Tibial artery (tissue), 4 donors: ENCODE data around the gene SLC39A11.

ENCODE experiments used
- DNase-seq, 2 donors: peaks; one replicate each; pipeline ENCODE4 v3.0.0-alpha.2; 2019
- H3K27ac ChIP-seq, 2 donors: fragments of 200-600 bp; sonication (generic) in 1 of 2; 1 replicate in 1 of 2; 2 replicates in 1 of 2; pipeline ENCODE4 v1.5.1; 2018 to 2019; ENCODE audit warnings: mild to moderate bottlenecking in 1 of 2
- H3K27me3 ChIP-seq, 2 donors: fragments of 200-600 bp; sonication (generic) in 1 of 2; one replicate each; pipeline versions ENCODE4 v1.5.1 to v1.6.0; 2016 to 2019
- H3K36me3 ChIP-seq, 3 donors: fragments of 200-600 bp; sonication (generic) in 2 of 3; one replicate each; pipeline ENCODE4 v1.5.1; 2016 to 2019; ENCODE audit warnings: mild to moderate bottlenecking in 2 of 3
- H3K4me1 ChIP-seq, 4 donors: fragments of 200-600 bp; sonication (generic) in 2 of 4; 1 replicate in 3 of 4; 2 replicates in 1 of 4; pipeline ENCODE4 v1.5.1; 2016 to 2019
- H3K4me3 ChIP-seq, 2 donors: fragments of 200-600 bp; sonication (generic) in 1 of 2; 1 replicate in 1 of 2; 2 replicates in 1 of 2; pipeline ENCODE4 v1.5.1; 2018 to 2019; ENCODE audit warnings: mild to moderate bottlenecking in 2 of 2
- H3K9me3 ChIP-seq, 3 donors: fragments of 200-600 bp; sonication (generic) in 1 of 3; one replicate each; pipeline ENCODE4 v1.5.1; 2016 to 2019
- intact Hi-C: fragments of 100-400 bp; cut with DNase I; formaldehyde crosslinking; loops from one replicate; pipeline ENCODE4 v1.15.0; 2023; ENCODE audit warnings: low total_unique reads
- TF ChIP-seq, protein P1 (sequence below), 2 experiments: fragments of 200-600 bp in 1 of 2; fragments of 450-650 bp in 1 of 2; IDR thresholded peaks; one replicate each; pipeline ENCODE4 v1.5.1; 2017 to 2019; ENCODE audit warnings: antibody characterized with exemption in 2 of 2, mild to moderate bottlenecking in 1 of 2, moderate library complexity in 1 of 2

The SLC39A11 gene

DNA sequence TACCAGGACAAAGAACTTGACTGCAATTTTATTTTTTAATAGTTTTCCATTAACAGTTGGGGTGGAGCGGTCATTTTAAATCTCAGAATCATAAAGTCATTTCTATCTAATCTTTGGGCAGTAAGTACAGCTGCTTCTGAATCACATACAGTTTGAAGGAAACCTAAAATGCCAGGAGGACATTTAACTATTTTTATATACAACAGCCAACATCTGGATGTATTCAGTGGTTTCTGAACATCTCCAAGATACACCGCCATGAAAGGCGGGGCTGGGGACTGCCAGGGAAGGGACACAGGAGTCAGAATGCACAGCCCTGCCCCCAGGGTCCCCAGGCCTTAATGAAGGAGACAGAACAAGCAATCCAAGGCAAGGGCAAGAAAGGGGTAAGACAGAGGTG lies 392.3 kb downstream of the SLC39A11 start:
- Histone ChIP-seq H3K36me3 (peaks cover 0 to 3% (median 0%) of the 10 kb centered on the region in 3 donors), H3K27me3 (no peaks in the 10 kb centered on the region), H3K4me3 (no peak overlapping the region), H3K4me1 (no peaks in the 10 kb centered on the region), H3K27ac (no peak overlapping the region), H3K9me3 (no peaks in the 10 kb centered on the region)
- intact Hi-C loops, result no loop called here
- no peak for DNase-seq
- TF ChIP-seq, protein P1, sequence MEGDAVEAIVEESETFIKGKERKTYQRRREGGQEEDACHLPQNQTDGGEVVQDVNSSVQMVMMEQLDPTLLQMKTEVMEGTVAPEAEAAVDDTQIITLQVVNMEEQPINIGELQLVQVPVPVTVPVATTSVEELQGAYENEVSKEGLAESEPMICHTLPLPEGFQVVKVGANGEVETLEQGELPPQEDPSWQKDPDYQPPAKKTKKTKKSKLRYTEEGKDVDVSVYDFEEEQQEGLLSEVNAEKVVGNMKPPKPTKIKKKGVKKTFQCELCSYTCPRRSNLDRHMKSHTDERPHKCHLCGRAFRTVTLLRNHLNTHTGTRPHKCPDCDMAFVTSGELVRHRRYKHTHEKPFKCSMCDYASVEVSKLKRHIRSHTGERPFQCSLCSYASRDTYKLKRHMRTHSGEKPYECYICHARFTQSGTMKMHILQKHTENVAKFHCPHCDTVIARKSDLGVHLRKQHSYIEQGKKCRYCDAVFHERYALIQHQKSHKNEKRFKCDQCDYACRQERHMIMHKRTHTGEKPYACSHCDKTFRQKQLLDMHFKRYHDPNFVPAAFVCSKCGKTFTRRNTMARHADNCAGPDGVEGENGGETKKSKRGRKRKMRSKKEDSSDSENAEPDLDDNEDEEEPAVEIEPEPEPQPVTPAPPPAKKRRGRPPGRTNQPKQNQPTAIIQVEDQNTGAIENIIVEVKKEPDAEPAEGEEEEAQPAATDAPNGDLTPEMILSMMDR (IDR thresholded peaks at IDR 0.05), result no peak

DNA sequence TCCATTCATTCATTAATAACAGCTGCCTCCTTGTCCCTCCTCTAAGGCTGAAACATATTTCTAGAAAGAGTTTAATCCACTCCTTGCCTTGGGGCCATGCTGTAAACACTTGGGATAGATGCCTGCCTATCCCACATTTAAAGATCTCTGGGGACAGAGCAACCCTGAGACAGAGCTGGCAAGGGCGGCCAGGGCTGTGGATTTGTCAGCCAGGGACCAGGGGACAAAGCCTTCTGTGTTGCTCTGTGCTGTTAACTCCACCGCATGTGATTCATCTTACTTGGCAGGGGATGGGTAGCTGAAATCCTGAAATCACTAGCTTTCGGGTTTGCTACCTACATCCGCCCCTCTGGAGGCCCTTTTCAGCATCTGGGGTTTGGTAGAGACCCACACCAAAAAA lies 392.9 kb downstream of the SLC39A11 start:
- no peak overlapping the region for H3K27ac ChIP-seq
- H3K27me3 ChIP-seq, result no peaks in the 10 kb centered on the region
- DNase-seq, result no peak
- H3K4me3 ChIP-seq, result no peak overlapping the region
- intact Hi-C loops, result no loop called here
- H3K4me1 ChIP-seq, result no peaks in the 10 kb centered on the region
- H3K9me3 ChIP-seq, result no peaks in the 10 kb centered on the region
- TF ChIP-seq, protein P1 (IDR thresholded peaks at IDR 0.05), result no peak
- peaks cover 0 to 3% (median 0%) of the 10 kb centered on the region in 3 donors for H3K36me3 ChIP-seq

DNA sequence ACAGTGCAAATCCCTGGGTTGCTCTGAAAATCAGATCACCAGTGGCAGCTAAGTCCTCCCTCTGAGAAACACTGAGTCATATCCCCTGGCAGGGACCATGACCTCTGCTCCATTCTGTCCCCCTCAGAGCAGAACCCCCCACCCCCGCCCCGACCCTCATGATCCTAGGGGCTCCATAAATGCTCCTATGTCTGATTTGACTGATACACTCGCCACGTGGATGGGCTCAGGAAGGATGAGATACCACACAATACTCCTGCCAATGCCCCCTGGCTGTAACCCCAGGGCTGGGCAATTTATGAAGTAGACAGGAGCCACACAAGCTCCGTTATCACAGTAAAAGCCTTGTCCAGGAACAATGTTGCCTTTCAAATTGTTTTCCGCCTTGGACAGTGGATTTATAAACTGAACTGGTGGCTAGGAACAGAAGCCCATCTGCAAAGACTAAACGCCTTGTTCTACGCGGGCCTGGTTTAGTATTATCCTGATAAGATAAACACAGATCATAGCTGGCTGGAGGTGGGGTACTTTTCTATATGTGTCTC lies 394.8 kb downstream of the SLC39A11 start:
- no peak for DNase-seq
- TF ChIP-seq, protein P1 (IDR thresholded peaks at IDR 0.05), result no peak
- H3K4me3 ChIP-seq, result no peak overlapping the region
- H3K4me1 ChIP-seq, result no peaks in the 10 kb centered on the region
- peaks cover 0 to 3% (median 0%) of the 10 kb centered on the region in 3 donors for H3K36me3 ChIP-seq
- H3K27me3 ChIP-seq, result no peaks in the 10 kb centered on the region
- no peaks in the 10 kb centered on the region for H3K9me3 ChIP-seq
- intact Hi-C loops, result no loop called here
- no peak overlapping the region for H3K27ac ChIP-seq

DNA sequence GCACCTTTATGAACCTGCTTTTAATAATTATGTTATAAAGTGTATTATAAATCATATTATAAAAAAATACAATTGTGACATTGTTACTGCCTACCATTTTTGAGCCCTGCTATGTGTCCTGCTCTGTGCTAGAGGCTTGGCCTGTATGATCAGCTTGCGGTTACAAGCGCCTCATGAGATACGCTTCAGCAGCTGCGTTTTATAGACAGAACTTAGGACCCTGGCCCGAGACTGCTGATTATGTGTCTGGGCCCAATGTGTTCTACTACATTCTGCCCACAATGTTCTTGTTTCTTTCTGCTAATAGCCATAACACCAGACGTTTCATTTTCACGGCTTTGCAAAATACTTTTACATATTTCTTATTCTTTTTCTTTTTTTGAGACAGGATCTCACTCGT lies 395.8 kb downstream of the SLC39A11 start:
- Histone ChIP-seq H3K4me1 (no peaks in the 10 kb centered on the region), H3K27me3 (no peaks in the 10 kb centered on the region), H3K27ac (no peak overlapping the region), H3K36me3 (peaks cover 0 to 3% (median 0%) of the 10 kb centered on the region in 3 donors), H3K4me3 (no peak overlapping the region), H3K9me3 (no peaks in the 10 kb centered on the region)
- TF ChIP-seq, protein P1 (IDR thresholded peaks at IDR 0.05), result no peak
- DNase-seq, result no peak
- intact Hi-C loops, result no loop called here

DNA sequence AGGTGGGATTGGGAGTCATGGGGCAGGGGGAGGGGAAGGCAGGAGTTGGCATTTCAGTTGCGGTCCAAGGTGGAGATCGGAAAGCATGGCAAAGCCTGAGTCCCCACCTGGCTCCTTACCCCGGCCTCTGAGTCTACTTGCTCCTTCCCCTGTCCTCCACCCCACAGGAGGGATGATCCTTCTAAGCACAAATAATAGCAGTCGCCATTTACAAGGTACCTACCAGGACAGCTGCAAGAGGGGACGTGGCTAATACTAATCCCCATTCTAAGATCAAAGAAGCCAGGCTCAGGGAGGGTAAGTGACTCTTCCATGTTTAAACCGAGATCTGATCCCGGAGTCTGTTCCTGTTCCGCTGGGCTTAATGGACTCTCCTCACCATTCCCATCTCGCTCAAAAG lies 396.3 kb downstream of the SLC39A11 start:
- TF ChIP-seq, protein P1 (IDR thresholded peaks at IDR 0.05), result no peak
- Histone ChIP-seq H3K4me3 (no peak overlapping the region), H3K27ac (no peak overlapping the region), H3K4me1 (no peaks in the 10 kb centered on the region), H3K27me3 (no peaks in the 10 kb centered on the region), H3K9me3 (no peaks in the 10 kb centered on the region), H3K36me3 (peaks cover 0 to 3% (median 0%) of the 10 kb centered on the region in 3 donors)
- intact Hi-C loops, result no loop called here
- no peak for DNase-seq

DNA sequence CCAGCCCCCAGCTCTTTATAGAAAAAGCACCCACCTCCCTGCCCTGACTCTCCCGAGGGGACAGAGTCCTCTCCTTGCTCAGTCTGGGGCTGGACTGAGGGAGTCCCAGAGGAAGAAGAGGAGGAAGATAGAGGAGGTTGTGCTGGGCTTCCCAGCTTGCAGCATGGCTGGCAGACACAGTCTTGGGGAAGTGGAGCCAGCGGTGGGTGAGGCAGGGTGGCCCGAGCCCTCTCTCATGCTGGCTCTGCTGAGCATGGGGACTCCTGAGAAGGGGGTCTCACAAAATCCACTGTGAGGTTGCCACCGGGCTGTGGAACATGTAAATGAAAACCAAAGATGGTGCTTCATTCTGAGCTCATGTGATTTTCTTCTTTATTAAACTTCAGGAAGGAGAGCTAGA lies 398.5 kb downstream of the SLC39A11 start:
- TF ChIP-seq, protein P1 (IDR thresholded peaks at IDR 0.05), result no peak
- Histone ChIP-seq H3K4me1 (no peaks in the 10 kb centered on the region), H3K36me3 (peaks cover 0 to 3% (median 0%) of the 10 kb centered on the region in 3 donors), H3K27ac (no peak overlapping the region), H3K27me3 (no peaks in the 10 kb centered on the region), H3K9me3 (no peaks in the 10 kb centered on the region), H3K4me3 (no peak overlapping the region)
- intact Hi-C loops, result no loop called here
- DNase-seq, result no peak
